OCI-LY7 (cell line): ENCODE data around the gene SERPINE1. TPM values are rescaled to one million over a fixed set of nuclear protein-coding genes. Genes with fewer than 3 reads are reported as not detected.

ENCODE experiments used
- Bru-seq: library from RNA; stranded (reverse); fragments of 400-500 nt; gene quantifications from one replicate; lab custom pipeline; 2021; lab: Mats Ljungman, UMichigan
- BruChase-seq, 2 experiments: library from RNA; stranded (reverse); fragments of 400-500 nt; gene quantifications; one replicate each; lab custom pipeline; 2021; lab: Mats Ljungman, UMichigan
- BruUV-seq: library from RNA; stranded (reverse); fragments of 400-500 nt; replicated peaks from 2 replicates; lab custom pipeline; 2021; lab: Mats Ljungman, UMichigan
- CTCF ChIA-PET: fragments of 300-600 bp; sonication (Branson Sonifier 250); formaldehyde crosslinking; loops from one replicate; lab custom pipeline; 2022; ENCODE audit warnings: antibody characterized with exemption; ENCODE audit not compliant: unreplicated experiment; lab: Charles Lee
- POLR2A ChIA-PET: fragments of 300-600 bp; sonication (Branson Sonifier 250); formaldehyde crosslinking; loops from one replicate; lab custom pipeline; 2022; ENCODE audit warnings: antibody characterized with exemption; lab: Charles Lee
- DNase-seq: peaks from one replicate; pipeline ENCODE4 v3.0.0-alpha.2; 2015; ENCODE audit warnings: low spot score
- H2AFZ ChIP-seq: fragments of 200-600 bp; sonication (generic), shearing (Covaris generic); 2 replicates; pipeline ENCODE4 v1.6.1; 2014; ENCODE audit warnings: mild to moderate bottlenecking, antibody characterized with exemption, low read length, moderate library complexity
- H3K27ac ChIP-seq: fragments of 200-600 bp; sonication (generic); 2 replicates; pipeline ENCODE4 v1.5.1; 2014; ENCODE audit warnings: mixed run types, low read depth, mild to moderate bottlenecking, moderate library complexity, low read length, inconsistent platforms; ENCODE audit not compliant: poor library complexity, severe bottlenecking
- H3K36me3 ChIP-seq: fragments of 200-600 bp; sonication (generic); 2 replicates; pipeline ENCODE4 v1.6.1; 2014; ENCODE audit warnings: mild to moderate bottlenecking, antibody characterized with exemption, low read length, moderate library complexity, mixed read lengths; ENCODE audit not compliant: insufficient read depth
- H3K4me1 ChIP-seq: fragments of 200-600 bp; sonication (generic); 2 replicates; pipeline ENCODE4 v1.5.1; 2014; ENCODE audit warnings: mild to moderate bottlenecking, low read length; ENCODE audit not compliant: insufficient read depth, poor library complexity, severe bottlenecking
- H3K4me2 ChIP-seq: fragments of 200-600 bp; sonication (generic); 2 replicates; pipeline ENCODE4 v1.6.1; 2014; ENCODE audit warnings: mild to moderate bottlenecking, low read length
- H3K4me3 ChIP-seq: fragments of 200-600 bp; sonication (generic); 2 replicates; pipeline ENCODE4 v1.5.1; 2014; ENCODE audit warnings: mild to moderate bottlenecking, low read depth, low read length; ENCODE audit not compliant: poor library complexity, severe bottlenecking
- H3K79me2 ChIP-seq: fragments of 200-600 bp; sonication (generic); 2 replicates; pipeline ENCODE4 v1.6.1; 2016; ENCODE audit warnings: low read depth, mild to moderate bottlenecking, low read length, moderate library complexity, mixed read lengths; ENCODE audit not compliant: insufficient read depth
- H3K9me2 ChIP-seq: fragments of 200-600 bp; sonication (generic); 2 replicates; pipeline ENCODE4 v1.6.1; 2016; ENCODE audit warnings: mild to moderate bottlenecking, low read length, mixed read lengths; ENCODE audit not compliant: insufficient read depth
- H3K9me3 ChIP-seq: fragments of 200-600 bp; sonication (generic); 2 replicates; pipeline ENCODE4 v1.6.1; 2014; ENCODE audit warnings: mild to moderate bottlenecking, mixed run types, low read length, mixed read lengths
- H4K20me1 ChIP-seq: fragments of 200-600 bp; sonication (generic); 2 replicates; pipeline ENCODE4 v1.6.1; 2014; ENCODE audit warnings: mild to moderate bottlenecking, antibody characterized with exemption, low read length, moderate library complexity, mixed read lengths; ENCODE audit not compliant: insufficient read depth
- CTCF ChIP-seq: fragments of 200-600 bp; sonication (generic); conservative IDR thresholded peaks from 2 replicates; pipeline ENCODE4 v1.5.1; 2014; ENCODE audit warnings: mild to moderate bottlenecking, antibody characterized with exemption, low read length, moderate library complexity, mixed read lengths
- EZH2phosphoT487 ChIP-seq: fragments of 200-600 bp; sonication (generic); IDR thresholded peaks from 2 replicates; pipeline ENCODE4 v1.6.1; 2018; ENCODE audit warnings: low read depth, borderline replicate concordance, mild to moderate bottlenecking, mixed run types, antibody characterized with exemption, low read length, moderate library complexity, mixed read lengths
- intact Hi-C: fragments of 100-400 bp; cut with micrococcal nuclease; formaldehyde crosslinking; loops from one replicate; pipeline ENCODE4 v1.10.0; 2022; ENCODE audit not compliant: unreplicated experiment
- long read RNA-seq: library from polyadenylated mRNA; stranded (forward); transcript quantifications from one replicate; pipeline ENCODE4 v2.0.0, GENCODE V29; 2022
- total RNA-seq, 2 experiments: library from RNA; depleted of rRNA in 1 of 2; stranded (reverse); fragments of >200 nt in 1 of 2; shearing (Covaris generic) in 1 of 2; gene quantifications; 2 replicates each; pipeline ENCODE4 v1.2.3, GENCODE V29; 2014 to 2022

Gene SERPINE1
- not detected in 2 replicates for total RNA-seq (2014; rRNA removed; shearing (Covaris generic))
- total RNA-seq (2022): 0.30 and 0.42 TPM in 2 replicates
- percentile 19 among the genes with signal in this experiment for Bru-seq, nascent RNA
- percentile 25 among the genes with signal in this experiment for BruChase-seq, experiment 1, labeled RNA remaining after a 6-hour chase
- percentile 23 among the genes with signal in this experiment for BruChase-seq, experiment 2, labeled RNA remaining after a 2-hour chase
- long read RNA-seq: 0 reads

GRCh38 chr7:101126651-101127459, at the start of gene SERPINE1:
TSS of gene SERPINE1 (plus strand) at chr7:101127104. CDS start at chr7:101128394, 1,290 bp downstream.
- TF ChIP-seq EZH2phosphoT487: no peak
- peak; percentile 55 for TF ChIP-seq CTCF
- no peaks in the 10 kb centered on the region for H4K20me1 ChIP-seq
- peaks cover 23% of the 10 kb centered on the region for H3K4me1 ChIP-seq
- peak within 1 kb of the TSS; percentile 7 for H3K4me3 ChIP-seq
- H3K36me3 ChIP-seq: no peaks in the 10 kb centered on the region
- peak within 1 kb of the TSS; percentile 71; the same call in 1 of the 2 replicates for H2AFZ ChIP-seq
- peak within 1 kb of the TSS; percentile 53 for H3K4me2 ChIP-seq
- peak; percentile 76 for DNase-seq
- H3K9me3 ChIP-seq: no peaks in the 10 kb centered on the region
- POLR2A ChIA-PET: interaction anchor here (0.5 to 1.1 kb wide), 3 partner anchors 13 to 47 kb away, joined by 3 to 4 read pairs (median 4); no protein-coding TSS in a partner anchor
- BruUV-seq: no TSS peak
- H3K9me2 ChIP-seq: no peaks in the 10 kb centered on the region
- H3K27ac ChIP-seq: no peak within 1 kb of the TSS
- intact Hi-C loops: no loop called here
- CTCF ChIA-PET: interaction anchor here (0.6 to 1.0 kb wide), 2 partner anchors 54 to 180 kb away, joined by 3 read pairs; no protein-coding TSS in a partner anchor
- no peaks in the 10 kb centered on the region for H3K79me2 ChIP-seq

GRCh38 chr7:101077303-101078086, 49.4 kb upstream of the SERPINE1 start:
- H3K4me2 ChIP-seq: peak overlapping the region; percentile 14; the same call in 1 of the 2 replicates
- CTCF ChIA-PET: interaction anchor here (0.5 to 1.0 kb wide), 3 partner anchors 8 to 278 kb away, joined by 3 to 4 read pairs (median 3); no protein-coding TSS in a partner anchor
- intact Hi-C loops: loop anchor here (5.0 kb wide), 1 partner anchor 180 kb away; the partner anchor contains the start of gene ACHE

More at GRCh38 chr7:101077303-101078086, 49.4 kb upstream of the SERPINE1 start:
- TF ChIP-seq EZH2phosphoT487 (no peak), CTCF (peak; percentile 95)
- Histone ChIP-seq H3K9me2 (no peaks in the 10 kb centered on the region), H3K4me3 (no peak overlapping the region), H3K4me1 (peaks cover 3% of the 10 kb centered on the region), H3K27ac (no peak overlapping the region), H3K9me3 (no peaks in the 10 kb centered on the region), H3K36me3 (no peaks in the 10 kb centered on the region), H3K79me2 (no peaks in the 10 kb centered on the region), H2AFZ (no peak overlapping the region), H4K20me1 (no peaks in the 10 kb centered on the region)
- no TSS peak for BruUV-seq
- POLR2A ChIA-PET: interaction anchor here (1.0 kb wide), 1 partner anchor 13 kb away, joined by 3 read pairs; no protein-coding TSS in a partner anchor
- peak; percentile 77 for DNase-seq
